ENCODE data around the gene ALDH8A1. TPM values are rescaled to one million over a fixed set of nuclear protein-coding genes. Genes with fewer than 3 reads are reported as not detected.

ALDH8A1 gene
- total and polyA plus RNA-seq, 10 of the 15 experiments (the other 5 are each of a cell fraction or from before 2014, with no cell fraction given), result 0.13 to 1.8 (median 0.62) TPM; not detected in 3

DNA sequence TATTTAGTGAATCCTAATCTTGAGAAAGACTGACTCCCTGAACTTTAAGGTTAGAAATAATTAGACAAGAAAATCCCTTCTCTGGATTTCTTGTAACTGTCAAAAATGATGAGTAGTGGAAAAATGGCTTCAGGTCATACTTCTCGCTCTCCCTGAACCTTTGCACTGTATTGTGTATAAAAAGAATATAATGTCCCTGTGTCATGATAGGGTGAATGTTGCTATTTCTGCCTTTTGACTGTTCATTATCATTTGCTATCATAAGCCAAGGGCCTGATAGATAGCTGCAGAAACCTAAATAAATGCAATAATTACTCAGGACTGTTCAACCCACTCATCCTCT, 39.3 kb downstream of the ALDH8A1 start (continued):
- TF ChIP-seq, protein P1, sequence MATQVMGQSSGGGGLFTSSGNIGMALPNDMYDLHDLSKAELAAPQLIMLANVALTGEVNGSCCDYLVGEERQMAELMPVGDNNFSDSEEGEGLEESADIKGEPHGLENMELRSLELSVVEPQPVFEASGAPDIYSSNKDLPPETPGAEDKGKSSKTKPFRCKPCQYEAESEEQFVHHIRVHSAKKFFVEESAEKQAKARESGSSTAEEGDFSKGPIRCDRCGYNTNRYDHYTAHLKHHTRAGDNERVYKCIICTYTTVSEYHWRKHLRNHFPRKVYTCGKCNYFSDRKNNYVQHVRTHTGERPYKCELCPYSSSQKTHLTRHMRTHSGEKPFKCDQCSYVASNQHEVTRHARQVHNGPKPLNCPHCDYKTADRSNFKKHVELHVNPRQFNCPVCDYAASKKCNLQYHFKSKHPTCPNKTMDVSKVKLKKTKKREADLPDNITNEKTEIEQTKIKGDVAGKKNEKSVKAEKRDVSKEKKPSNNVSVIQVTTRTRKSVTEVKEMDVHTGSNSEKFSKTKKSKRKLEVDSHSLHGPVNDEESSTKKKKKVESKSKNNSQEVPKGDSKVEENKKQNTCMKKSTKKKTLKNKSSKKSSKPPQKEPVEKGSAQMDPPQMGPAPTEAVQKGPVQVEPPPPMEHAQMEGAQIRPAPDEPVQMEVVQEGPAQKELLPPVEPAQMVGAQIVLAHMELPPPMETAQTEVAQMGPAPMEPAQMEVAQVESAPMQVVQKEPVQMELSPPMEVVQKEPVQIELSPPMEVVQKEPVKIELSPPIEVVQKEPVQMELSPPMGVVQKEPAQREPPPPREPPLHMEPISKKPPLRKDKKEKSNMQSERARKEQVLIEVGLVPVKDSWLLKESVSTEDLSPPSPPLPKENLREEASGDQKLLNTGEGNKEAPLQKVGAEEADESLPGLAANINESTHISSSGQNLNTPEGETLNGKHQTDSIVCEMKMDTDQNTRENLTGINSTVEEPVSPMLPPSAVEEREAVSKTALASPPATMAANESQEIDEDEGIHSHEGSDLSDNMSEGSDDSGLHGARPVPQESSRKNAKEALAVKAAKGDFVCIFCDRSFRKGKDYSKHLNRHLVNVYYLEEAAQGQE (IDR thresholded peaks at IDR 0.05; ENCODE audit: low read depth, low read length), result no peak
- TF ChIP-seq DPF2 (IDR thresholded peaks at IDR 0.05) (no peak), SMARCA5 (IDR thresholded peaks at IDR 0.05) (no peak), IKZF2 (IDR thresholded peaks at IDR 0.05) (no peak), SRF (IDR thresholded peaks at IDR 0.05; ENCODE audit: low read depth in 2 of 2, low read length in 2 of 2) (no peak), KLF5 (IDR thresholded peaks at IDR 0.05; ENCODE audit: partially characterized antibody) (no peak), ASH2L (IDR thresholded peaks at IDR 0.05; ENCODE audit: borderline replicate concordance, low read depth) (no peak), ZNF274 (IDR thresholded peaks at IDR 0.05; ENCODE audit: insufficient read depth, insufficient read length) (no peak), TCF7 (IDR thresholded peaks at IDR 0.05; ENCODE audit: borderline replicate concordance) (no peak)
- TF ChIP-seq, protein P2, sequence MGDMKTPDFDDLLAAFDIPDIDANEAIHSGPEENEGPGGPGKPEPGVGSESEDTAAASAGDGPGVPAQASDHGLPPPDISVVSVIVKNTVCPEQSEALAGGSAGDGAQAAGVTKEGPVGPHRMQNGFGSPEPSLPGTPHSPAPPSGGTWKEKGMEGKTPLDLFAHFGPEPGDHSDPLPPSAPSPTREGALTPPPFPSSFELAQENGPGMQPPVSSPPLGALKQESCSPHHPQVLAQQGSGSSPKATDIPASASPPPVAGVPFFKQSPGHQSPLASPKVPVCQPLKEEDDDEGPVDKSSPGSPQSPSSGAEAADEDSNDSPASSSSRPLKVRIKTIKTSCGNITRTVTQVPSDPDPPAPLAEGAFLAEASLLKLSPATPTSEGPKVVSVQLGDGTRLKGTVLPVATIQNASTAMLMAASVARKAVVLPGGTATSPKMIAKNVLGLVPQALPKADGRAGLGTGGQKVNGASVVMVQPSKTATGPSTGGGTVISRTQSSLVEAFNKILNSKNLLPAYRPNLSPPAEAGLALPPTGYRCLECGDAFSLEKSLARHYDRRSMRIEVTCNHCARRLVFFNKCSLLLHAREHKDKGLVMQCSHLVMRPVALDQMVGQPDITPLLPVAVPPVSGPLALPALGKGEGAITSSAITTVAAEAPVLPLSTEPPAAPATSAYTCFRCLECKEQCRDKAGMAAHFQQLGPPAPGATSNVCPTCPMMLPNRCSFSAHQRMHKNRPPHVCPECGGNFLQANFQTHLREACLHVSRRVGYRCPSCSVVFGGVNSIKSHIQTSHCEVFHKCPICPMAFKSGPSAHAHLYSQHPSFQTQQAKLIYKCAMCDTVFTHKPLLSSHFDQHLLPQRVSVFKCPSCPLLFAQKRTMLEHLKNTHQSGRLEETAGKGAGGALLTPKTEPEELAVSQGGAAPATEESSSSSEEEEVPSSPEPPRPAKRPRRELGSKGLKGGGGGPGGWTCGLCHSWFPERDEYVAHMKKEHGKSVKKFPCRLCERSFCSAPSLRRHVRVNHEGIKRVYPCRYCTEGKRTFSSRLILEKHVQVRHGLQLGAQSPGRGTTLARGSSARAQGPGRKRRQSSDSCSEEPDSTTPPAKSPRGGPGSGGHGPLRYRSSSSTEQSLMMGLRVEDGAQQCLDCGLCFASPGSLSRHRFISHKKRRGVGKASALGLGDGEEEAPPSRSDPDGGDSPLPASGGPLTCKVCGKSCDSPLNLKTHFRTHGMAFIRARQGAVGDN (IDR thresholded peaks at IDR 0.05), result no peak
- TF ChIP-seq, protein P3, sequence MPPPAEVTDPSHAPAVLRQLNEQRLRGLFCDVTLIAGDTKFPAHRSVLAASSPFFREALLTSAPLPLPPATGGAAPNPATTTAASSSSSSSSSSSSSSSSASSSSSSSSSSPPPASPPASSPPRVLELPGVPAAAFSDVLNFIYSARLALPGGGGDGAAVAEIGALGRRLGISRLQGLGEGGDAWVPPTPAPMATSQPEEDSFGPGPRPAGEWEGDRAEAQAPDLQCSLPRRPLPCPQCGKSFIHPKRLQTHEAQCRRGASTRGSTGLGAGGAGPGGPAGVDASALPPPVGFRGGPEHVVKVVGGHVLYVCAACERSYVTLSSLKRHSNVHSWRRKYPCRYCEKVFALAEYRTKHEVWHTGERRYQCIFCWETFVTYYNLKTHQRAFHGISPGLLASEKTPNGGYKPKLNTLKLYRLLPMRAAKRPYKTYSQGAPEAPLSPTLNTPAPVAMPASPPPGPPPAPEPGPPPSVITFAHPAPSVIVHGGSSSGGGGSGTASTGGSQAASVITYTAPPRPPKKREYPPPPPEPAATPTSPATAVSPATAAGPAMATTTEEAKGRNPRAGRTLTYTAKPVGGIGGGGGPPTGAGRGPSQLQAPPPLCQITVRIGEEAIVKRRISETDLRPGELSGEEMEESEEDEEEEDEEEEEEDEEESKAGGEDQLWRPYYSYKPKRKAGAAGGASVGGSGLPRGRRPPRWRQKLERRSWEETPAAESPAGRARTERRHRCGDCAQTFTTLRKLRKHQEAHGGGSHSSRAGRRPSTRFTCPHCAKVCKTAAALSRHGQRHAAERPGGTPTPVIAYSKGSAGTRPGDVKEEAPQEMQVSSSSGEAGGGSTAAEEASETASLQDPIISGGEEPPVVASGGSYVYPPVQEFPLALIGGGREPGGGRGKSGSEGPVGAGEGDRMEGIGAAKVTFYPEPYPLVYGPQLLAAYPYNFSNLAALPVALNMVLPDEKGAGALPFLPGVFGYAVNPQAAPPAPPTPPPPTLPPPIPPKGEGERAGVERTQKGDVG (CRISPR knock-in tag; IDR thresholded peaks at IDR 0.05), result no peak
